ENCODE measurements around the gene SSR1.

DNA sequence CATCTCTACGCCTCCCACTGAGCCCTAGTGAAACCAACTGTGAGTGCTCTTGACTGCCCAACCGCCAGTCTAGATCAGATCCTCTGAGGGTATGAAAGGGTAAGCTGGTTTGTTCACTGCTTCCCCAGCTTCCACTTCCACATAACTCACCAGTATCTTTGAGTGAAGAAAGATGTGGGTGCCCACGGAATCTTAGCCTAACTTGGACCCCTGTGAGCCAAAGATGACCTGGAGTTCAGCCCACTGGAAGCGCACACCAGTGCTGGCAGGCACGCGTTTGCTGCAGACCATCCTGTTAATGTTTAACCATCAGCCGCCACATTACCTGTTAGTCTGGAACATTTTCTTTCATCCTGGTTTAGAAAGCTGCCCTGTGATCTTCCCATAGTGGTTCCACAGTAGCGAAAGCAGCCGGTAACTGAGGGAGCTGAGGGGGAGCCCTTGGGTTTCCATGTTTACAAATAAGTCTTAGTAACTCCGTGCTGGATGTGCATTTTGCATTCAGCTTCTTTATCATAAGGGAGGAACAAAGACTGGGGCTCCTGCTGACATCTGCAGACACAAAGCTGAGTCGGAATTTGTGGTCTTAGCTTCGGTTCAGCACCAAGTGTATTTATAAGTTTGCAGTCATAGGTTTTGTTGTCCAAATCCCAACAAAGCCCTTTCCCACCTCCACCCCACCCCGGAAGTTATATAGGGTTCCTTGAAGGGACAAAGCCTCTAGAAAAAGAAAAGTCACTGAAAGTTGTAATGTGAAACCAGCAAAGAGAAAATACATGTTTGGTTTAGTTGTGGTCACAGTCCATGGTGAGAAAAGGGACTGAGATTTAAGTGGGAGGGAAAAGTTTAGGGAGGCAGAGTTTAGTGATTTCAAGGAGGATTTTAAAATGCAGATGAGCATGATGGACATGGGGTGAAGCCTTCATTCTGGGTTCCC, 71.0 kb downstream of the SSR1 start:
- TF ChIP-seq, protein P1, sequence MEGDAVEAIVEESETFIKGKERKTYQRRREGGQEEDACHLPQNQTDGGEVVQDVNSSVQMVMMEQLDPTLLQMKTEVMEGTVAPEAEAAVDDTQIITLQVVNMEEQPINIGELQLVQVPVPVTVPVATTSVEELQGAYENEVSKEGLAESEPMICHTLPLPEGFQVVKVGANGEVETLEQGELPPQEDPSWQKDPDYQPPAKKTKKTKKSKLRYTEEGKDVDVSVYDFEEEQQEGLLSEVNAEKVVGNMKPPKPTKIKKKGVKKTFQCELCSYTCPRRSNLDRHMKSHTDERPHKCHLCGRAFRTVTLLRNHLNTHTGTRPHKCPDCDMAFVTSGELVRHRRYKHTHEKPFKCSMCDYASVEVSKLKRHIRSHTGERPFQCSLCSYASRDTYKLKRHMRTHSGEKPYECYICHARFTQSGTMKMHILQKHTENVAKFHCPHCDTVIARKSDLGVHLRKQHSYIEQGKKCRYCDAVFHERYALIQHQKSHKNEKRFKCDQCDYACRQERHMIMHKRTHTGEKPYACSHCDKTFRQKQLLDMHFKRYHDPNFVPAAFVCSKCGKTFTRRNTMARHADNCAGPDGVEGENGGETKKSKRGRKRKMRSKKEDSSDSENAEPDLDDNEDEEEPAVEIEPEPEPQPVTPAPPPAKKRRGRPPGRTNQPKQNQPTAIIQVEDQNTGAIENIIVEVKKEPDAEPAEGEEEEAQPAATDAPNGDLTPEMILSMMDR (IDR thresholded peaks at IDR 0.05; ENCODE audit: insufficient read depth, low read length): no peak
- TF ChIP-seq POLR2AphosphoS5 (IDR thresholded peaks at IDR 0.05; ENCODE audit: low read depth) (no peak), GABPA (IDR thresholded peaks at IDR 0.05; ENCODE audit: low read depth) (no peak)
- TF ChIP-seq, protein P2, sequence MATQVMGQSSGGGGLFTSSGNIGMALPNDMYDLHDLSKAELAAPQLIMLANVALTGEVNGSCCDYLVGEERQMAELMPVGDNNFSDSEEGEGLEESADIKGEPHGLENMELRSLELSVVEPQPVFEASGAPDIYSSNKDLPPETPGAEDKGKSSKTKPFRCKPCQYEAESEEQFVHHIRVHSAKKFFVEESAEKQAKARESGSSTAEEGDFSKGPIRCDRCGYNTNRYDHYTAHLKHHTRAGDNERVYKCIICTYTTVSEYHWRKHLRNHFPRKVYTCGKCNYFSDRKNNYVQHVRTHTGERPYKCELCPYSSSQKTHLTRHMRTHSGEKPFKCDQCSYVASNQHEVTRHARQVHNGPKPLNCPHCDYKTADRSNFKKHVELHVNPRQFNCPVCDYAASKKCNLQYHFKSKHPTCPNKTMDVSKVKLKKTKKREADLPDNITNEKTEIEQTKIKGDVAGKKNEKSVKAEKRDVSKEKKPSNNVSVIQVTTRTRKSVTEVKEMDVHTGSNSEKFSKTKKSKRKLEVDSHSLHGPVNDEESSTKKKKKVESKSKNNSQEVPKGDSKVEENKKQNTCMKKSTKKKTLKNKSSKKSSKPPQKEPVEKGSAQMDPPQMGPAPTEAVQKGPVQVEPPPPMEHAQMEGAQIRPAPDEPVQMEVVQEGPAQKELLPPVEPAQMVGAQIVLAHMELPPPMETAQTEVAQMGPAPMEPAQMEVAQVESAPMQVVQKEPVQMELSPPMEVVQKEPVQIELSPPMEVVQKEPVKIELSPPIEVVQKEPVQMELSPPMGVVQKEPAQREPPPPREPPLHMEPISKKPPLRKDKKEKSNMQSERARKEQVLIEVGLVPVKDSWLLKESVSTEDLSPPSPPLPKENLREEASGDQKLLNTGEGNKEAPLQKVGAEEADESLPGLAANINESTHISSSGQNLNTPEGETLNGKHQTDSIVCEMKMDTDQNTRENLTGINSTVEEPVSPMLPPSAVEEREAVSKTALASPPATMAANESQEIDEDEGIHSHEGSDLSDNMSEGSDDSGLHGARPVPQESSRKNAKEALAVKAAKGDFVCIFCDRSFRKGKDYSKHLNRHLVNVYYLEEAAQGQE (IDR thresholded peaks at IDR 0.05; ENCODE audit: insufficient replicate concordance, low read depth): no peak

All from HL-60 (cell line).